Activated CD8-positive, alpha-beta memory T cell treated with anti-CD3 and anti-CD28 coated beads for 36 hours (primary cell): ENCODE results near the gene TRIM38. TPM values are rescaled to one million over a fixed set of nuclear protein-coding genes. Genes with fewer than 3 reads are reported as not detected.
"Not testable (repeated sequence)": the region's sequence is repeated elsewhere in the genome, so short reads cannot be mapped to it uniquely, and the experiment has no call there.

ENCODE experiments used
- CTCF ChIA-PET: fragments of 350-600 bp; sonication (Branson Sonifier 250); formaldehyde crosslinking; loops from one replicate; lab custom pipeline; 2021; ENCODE audit warnings: antibody characterized with exemption; lab: Charles Lee
- POLR2A ChIA-PET: fragments of 350-600 bp; sonication (Branson Sonifier 250); formaldehyde crosslinking; loops from one replicate; lab custom pipeline; 2021; ENCODE audit warnings: antibody characterized with exemption; lab: Charles Lee
- total RNA-seq, 2 experiments: library from RNA; stranded (reverse); gene quantifications; one replicate each; pipeline ENCODE4 v1.2.3, GENCODE V29; 2021

The TRIM38 gene
- 1 to 10 TPM; 8.6 TPM for total RNA-seq

GRCh38 chr6:25962149-25963127 lies at the start of gene TRIM38:
Gene TRIM38, plus strand, starts transcription at chr6:25962802. Its CDS starts 3,721 bp downstream, at chr6:25966523.
- POLR2A ChIA-PET = interaction anchor here (0.6 to 2.3 kb wide), 4 partner anchors 29 to 59 kb away, joined by 3 to 10 read pairs (median 4); a partner anchor contains a TSS
- CTCF ChIA-PET = interaction anchor here (1.2 to 2.7 kb wide), 3 partner anchors 14 to 65 kb away, joined by 3 to 16 read pairs (median 8); a partner anchor contains a TSS

GRCh38 chr6:25913741-25914140 lies 48.9 kb upstream of the TRIM38 start:
- ChIA-PET CTCF (no interaction called here), POLR2A (no interaction called here)

- POLR2A ChIA-PET = no interaction called here
- CTCF ChIA-PET = no interaction called here
Observed at GRCh38 chr6:25916330-25916729, 46.3 kb upstream of the TRIM38 start.

GRCh38 chr6:25916789-25917490 lies 45.7 kb upstream of the TRIM38 start:
- CTCF ChIA-PET = interaction anchor here (0.6 kb wide), 1 partner anchor 360 kb away, joined by 3 read pairs; no protein-coding TSS in a partner anchor

GRCh38 chr6:25918083-25918683 lies 44.4 kb upstream of the TRIM38 start:
- ChIA-PET POLR2A (interaction anchor here (0.6 kb wide), 1 partner anchor 44 kb away, joined by 3 read pairs; the partner anchor contains the start of gene TRIM38), CTCF (no interaction called here)

More at GRCh38 chr6:25916789-25917490, 45.7 kb upstream of the TRIM38 start:
- POLR2A ChIA-PET = no interaction called here

- ChIA-PET CTCF (no interaction called here), POLR2A (interaction anchor here (0.6 kb wide), 1 partner anchor 768 kb away, joined by 7 read pairs; no protein-coding TSS in a partner anchor)
Observed at GRCh38 chr6:25919657-25920056, 42.9 kb upstream of the TRIM38 start.

- CTCF ChIA-PET = no interaction called here
- POLR2A ChIA-PET = no interaction called here
Observed at GRCh38 chr6:25921525-25922203, 40.9 kb upstream of the TRIM38 start.

- ChIA-PET CTCF (no interaction called here), POLR2A (no interaction called here)
Observed at GRCh38 chr6:25922301-25922700, 40.3 kb upstream of the TRIM38 start.

GRCh38 chr6:25925876-25926275 lies 36.7 kb upstream of the TRIM38 start:
- CTCF ChIA-PET = no interaction called here
- POLR2A ChIA-PET = no interaction called here

- ChIA-PET POLR2A (no interaction called here), CTCF (no interaction called here)
Observed at GRCh38 chr6:25927178-25927577, 35.4 kb upstream of the TRIM38 start.

- CTCF ChIA-PET = no interaction called here
- POLR2A ChIA-PET = no interaction called here
Observed at GRCh38 chr6:25927756-25928216, 34.8 kb upstream of the TRIM38 start.

- POLR2A ChIA-PET = no interaction called here
- CTCF ChIA-PET = no interaction called here
Observed at GRCh38 chr6:25928562-25929324, 33.9 kb upstream of the TRIM38 start.

- CTCF ChIA-PET, POLR2A ChIA-PET: not testable (repeated sequence)
Observed at GRCh38 chr6:25929785-25930184, 32.8 kb upstream of the TRIM38 start.

GRCh38 chr6:25930532-25931410 lies 31.8 kb upstream of the TRIM38 start, which contains the start of gene SLC17A2:
Gene SLC17A2, minus strand, starts transcription at chr6:25930691. Its CDS starts 4,895 bp downstream, at chr6:25925796.
- ChIA-PET CTCF (no interaction called here), POLR2A (no interaction called here)

- CTCF ChIA-PET = no interaction called here
- POLR2A ChIA-PET = no interaction called here
Observed at GRCh38 chr6:25931411-25931709, 31.2 kb upstream of the TRIM38 start.

- ChIA-PET POLR2A (no interaction called here), CTCF (interaction anchor here (0.8 kb wide), 1 partner anchor 58 kb away, joined by 3 read pairs; no protein-coding TSS in a partner anchor)
Observed at GRCh38 chr6:25934156-25934555, 28.4 kb upstream of the TRIM38 start.

GRCh38 chr6:25934735-25935313 lies 27.8 kb upstream of the TRIM38 start:
- POLR2A ChIA-PET = no interaction called here
- CTCF ChIA-PET = interaction anchor here (0.7 kb wide), 1 partner anchor 41 kb away, joined by 3 read pairs; no protein-coding TSS in a partner anchor
